GM18909 (cell line): ENCODE results near the gene P2RY12.

ENCODE experiments used
- ATAC-seq: cut with Tn5 transposase; IDR thresholded peaks from one replicate; pipeline ENCODE4 v1.9.1; 2021; ENCODE audit warnings: mild to moderate bottlenecking; ENCODE audit not compliant: unreplicated experiment, poor library complexity

P2RY12 gene

GRCh38 chr3:151351219-151351618 lies 33.3 kb downstream of the P2RY12 start:
- peak; percentile 89 for ATAC-seq

GRCh38 chr3:151350656-151351055 lies 33.9 kb downstream of the P2RY12 start:
- ATAC-seq, result no peak

GRCh38 chr3:151347432-151347831 lies 37.1 kb downstream of the P2RY12 start:
- no peak for ATAC-seq

- ATAC-seq, result no peak
These were observed 38.3 kb downstream of the P2RY12 start for GRCh38 chr3:151346292-151346691.

- ATAC-seq, result no peak
These were observed 38.7 kb downstream of the P2RY12 start for GRCh38 chr3:151345859-151346258.

GRCh38 chr3:151331696-151332095 lies 52.9 kb downstream of the P2RY12 start:
- no peak for ATAC-seq

GRCh38 chr3:151330899-151331298 lies 53.7 kb downstream of the P2RY12 start:
- no peak for ATAC-seq

- no peak for ATAC-seq
These were observed 54.2 kb downstream of the P2RY12 start for GRCh38 chr3:151330379-151330778.

- ATAC-seq, result no peak
These were observed 55.2 kb downstream of the P2RY12 start, which contains the start of gene P2RY13 for GRCh38 chr3:151329363-151329762. TSS of gene P2RY13 (minus strand) at chr3:151329549. CDS start at chr3:151329528, 21 bp downstream.

GRCh38 chr3:151328298-151328995 lies 56.1 kb downstream of the P2RY12 start:
- no peak for ATAC-seq

- ATAC-seq, result no peak
These were observed 56.9 kb downstream of the P2RY12 start for GRCh38 chr3:151327571-151328198.

GRCh38 chr3:151322511-151322910 lies 62.0 kb downstream of the P2RY12 start:
- ATAC-seq, result no peak

GRCh38 chr3:151321526-151321925 lies 63.0 kb downstream of the P2RY12 start:
- no peak for ATAC-seq

- no peak for ATAC-seq
These were observed 64.4 kb downstream of the P2RY12 start for GRCh38 chr3:151320131-151320530.

GRCh38 chr3:151319628-151320027 lies 64.9 kb downstream of the P2RY12 start:
- ATAC-seq, result no peak

- ATAC-seq, result no peak
These were observed 65.6 kb downstream of the P2RY12 start for GRCh38 chr3:151318991-151319390.

GRCh38 chr3:151318313-151318712 lies 66.2 kb downstream of the P2RY12 start:
- no peak for ATAC-seq

- no peak for ATAC-seq
These were observed 68.1 kb downstream of the P2RY12 start, which contains the start of gene GPR87 for GRCh38 chr3:151316267-151316991. TSS of gene GPR87 (minus strand) at chr3:151316820. CDS start at chr3:151300100, 16,720 bp downstream.

GRCh38 chr3:151315846-151316245 lies 68.7 kb downstream of the P2RY12 start:
- ATAC-seq, result no peak

GRCh38 chr3:151315136-151315535 lies 69.4 kb downstream of the P2RY12 start:
- no peak for ATAC-seq

GRCh38 chr3:151314593-151314992 lies 70.0 kb downstream of the P2RY12 start:
- ATAC-seq, result no peak
